Measurements from ENCODE around the gene TBCC. TPM values are rescaled to one million over a fixed set of nuclear protein-coding genes. Genes with fewer than 3 reads are reported as not detected.

The TBCC gene
- total and polyA plus RNA-seq, 2 of the 8 experiments (the other 6 are each of a cell fraction or from before 2014, with no cell fraction given): 22.7 to 25.5 TPM

- TF ChIP-seq KDM5A (IDR thresholded peaks at IDR 0.05; ENCODE audit: low read length) (no peak), RBBP5 (IDR thresholded peaks at IDR 0.05; ENCODE audit: borderline replicate concordance, low read depth, low read length) (no peak), TEAD4 (IDR thresholded peaks at IDR 0.05; ENCODE audit: low read depth, low read length) (no peak), GABPA (IDR thresholded peaks at IDR 0.05; ENCODE audit: borderline replicate concordance, insufficient read depth, low read length) (no peak), BCL11A (IDR thresholded peaks at IDR 0.05; ENCODE audit: low read depth in 2 of 2, low read length in 2 of 2) (no peak), SAP30 (IDR thresholded peaks at IDR 0.05; ENCODE audit: insufficient read depth, insufficient replicate concordance, low read length) (no peak), POLR2AphosphoS5 (IDR thresholded peaks at IDR 0.05; ENCODE audit: low read depth, low read length) (no peak)
Measured at GRCh38 chr6:42774201-42774600, 28.3 kb upstream of the TBCC start (continued).
